H1 (cell line): ENCODE measurements around the gene PFN4.

ENCODE experiments used
- POLR2AphosphoS5 ChIP-seq: IDR thresholded peaks from 2 replicates; pipeline ENCODE4 v1.6.1; 2011; ENCODE audit warnings: low read depth, low read length
- RBBP5 ChIP-seq: IDR thresholded peaks from 2 replicates; pipeline ENCODE4 v1.7.1; 2012; ENCODE audit warnings: low read depth, mild to moderate bottlenecking, inconsistent platforms, low read length, moderate library complexity, borderline replicate concordance
- RNF2 ChIP-seq: fragments of 200-900, 300-1000 bp; sonication (generic); IDR thresholded peaks from 2 replicates; pipeline ENCODE4 v1.7.1; 2016; ENCODE audit warnings: borderline replicate concordance, low read depth, mild to moderate bottlenecking, antibody characterized with exemption, low read length; ENCODE audit not compliant: poor library complexity, severe bottlenecking; ENCODE audit errors: missing control alignments
- SP1 ChIP-seq: IDR thresholded peaks from 2 replicates; pipeline ENCODE4 v1.6.1; 2011; ENCODE audit warnings: low read depth, low read length
- TF ChIP-seq, protein P1 (sequence below), 3 experiments: IDR thresholded peaks; 1 replicate in 2 of 3; 2 replicates in 1 of 3; pipeline versions ENCODE4 v1.5.1 to v1.6.1; 2011; ENCODE audit warnings: low read length in 3 of 3, mild to moderate bottlenecking in 3 of 3, inconsistent platforms in 2 of 3, low read depth in 1 of 3, moderate library complexity in 1 of 3; ENCODE audit not compliant: insufficient read depth in 1 of 3; ENCODE audit errors: control extremely low read depth in 1 of 3
- TF ChIP-seq, protein P2 (sequence below): IDR thresholded peaks from 2 replicates; pipeline ENCODE4 v1.6.1; 2012; ENCODE audit warnings: inconsistent platforms
- TF ChIP-seq, protein P3 (sequence below): IDR thresholded peaks from 2 replicates; pipeline ENCODE4 v1.6.1; 2012; ENCODE audit warnings: low read length, inconsistent platforms
- TF ChIP-seq, protein P4 (sequence below): IDR thresholded peaks from 2 replicates; pipeline ENCODE4 v1.6.1; 2012; ENCODE audit warnings: inconsistent platforms

DNA sequence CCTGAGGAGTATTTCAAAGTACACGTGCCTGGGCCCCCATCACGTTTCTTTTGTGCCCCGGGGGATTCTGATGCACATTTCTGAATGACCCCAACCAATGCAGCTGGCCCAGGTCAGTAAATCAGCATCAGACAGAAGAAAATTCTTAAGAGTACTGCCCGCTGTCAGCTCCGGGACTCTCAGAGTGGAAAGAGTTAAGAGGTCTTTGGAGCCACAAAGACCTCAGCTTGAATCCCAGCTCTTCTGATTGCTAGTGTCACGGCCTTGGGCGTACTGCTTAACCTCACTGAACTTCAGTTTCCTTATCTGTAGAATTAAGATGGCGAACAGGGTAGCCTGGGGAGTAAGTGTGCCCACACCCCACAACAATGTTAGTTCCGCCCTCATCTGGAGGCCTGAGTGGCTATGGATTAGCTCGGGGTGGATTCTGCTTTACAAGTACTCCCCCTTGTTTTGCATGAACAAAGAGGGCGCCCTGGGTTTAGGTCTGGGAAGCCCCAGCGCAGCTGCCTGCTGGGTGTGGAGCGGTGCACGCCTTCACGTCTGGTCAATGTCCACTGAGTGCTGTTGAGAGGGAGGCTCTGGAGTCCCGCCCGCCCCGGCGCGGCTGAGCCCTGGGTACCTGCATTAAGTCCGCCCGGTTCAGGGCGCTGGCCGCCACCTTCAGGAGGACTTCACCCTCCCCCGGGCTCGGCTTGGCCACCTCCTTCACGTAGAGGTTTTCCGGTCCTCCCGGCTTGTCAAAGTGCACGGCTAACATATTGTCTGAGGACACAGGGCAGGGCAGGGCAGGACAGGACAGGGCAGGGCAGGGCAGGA is 39.4 kb downstream of the PFN4 start:
- TF ChIP-seq, protein P1, sequence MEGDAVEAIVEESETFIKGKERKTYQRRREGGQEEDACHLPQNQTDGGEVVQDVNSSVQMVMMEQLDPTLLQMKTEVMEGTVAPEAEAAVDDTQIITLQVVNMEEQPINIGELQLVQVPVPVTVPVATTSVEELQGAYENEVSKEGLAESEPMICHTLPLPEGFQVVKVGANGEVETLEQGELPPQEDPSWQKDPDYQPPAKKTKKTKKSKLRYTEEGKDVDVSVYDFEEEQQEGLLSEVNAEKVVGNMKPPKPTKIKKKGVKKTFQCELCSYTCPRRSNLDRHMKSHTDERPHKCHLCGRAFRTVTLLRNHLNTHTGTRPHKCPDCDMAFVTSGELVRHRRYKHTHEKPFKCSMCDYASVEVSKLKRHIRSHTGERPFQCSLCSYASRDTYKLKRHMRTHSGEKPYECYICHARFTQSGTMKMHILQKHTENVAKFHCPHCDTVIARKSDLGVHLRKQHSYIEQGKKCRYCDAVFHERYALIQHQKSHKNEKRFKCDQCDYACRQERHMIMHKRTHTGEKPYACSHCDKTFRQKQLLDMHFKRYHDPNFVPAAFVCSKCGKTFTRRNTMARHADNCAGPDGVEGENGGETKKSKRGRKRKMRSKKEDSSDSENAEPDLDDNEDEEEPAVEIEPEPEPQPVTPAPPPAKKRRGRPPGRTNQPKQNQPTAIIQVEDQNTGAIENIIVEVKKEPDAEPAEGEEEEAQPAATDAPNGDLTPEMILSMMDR (IDR thresholded peaks at IDR 0.05; ENCODE audit: control extremely low read depth in 1 of 3, insufficient read depth in 1 of 3, low read depth in 1 of 3, low read length in 3 of 3): peak in 1 of 3 experiments; percentile 3; a peak in 1 of 4 replicates
- TF ChIP-seq RNF2 (no peak), POLR2AphosphoS5 (peak; percentile 74), SP1 (peak; percentile 22; the same call in 1 of the 2 replicates), RBBP5 (no peak; the same call in 1 of the 2 replicates)
- TF ChIP-seq, protein P2, sequence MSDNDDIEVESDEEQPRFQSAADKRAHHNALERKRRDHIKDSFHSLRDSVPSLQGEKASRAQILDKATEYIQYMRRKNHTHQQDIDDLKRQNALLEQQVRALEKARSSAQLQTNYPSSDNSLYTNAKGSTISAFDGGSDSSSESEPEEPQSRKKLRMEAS: peak; percentile 34
- TF ChIP-seq, protein P3, sequence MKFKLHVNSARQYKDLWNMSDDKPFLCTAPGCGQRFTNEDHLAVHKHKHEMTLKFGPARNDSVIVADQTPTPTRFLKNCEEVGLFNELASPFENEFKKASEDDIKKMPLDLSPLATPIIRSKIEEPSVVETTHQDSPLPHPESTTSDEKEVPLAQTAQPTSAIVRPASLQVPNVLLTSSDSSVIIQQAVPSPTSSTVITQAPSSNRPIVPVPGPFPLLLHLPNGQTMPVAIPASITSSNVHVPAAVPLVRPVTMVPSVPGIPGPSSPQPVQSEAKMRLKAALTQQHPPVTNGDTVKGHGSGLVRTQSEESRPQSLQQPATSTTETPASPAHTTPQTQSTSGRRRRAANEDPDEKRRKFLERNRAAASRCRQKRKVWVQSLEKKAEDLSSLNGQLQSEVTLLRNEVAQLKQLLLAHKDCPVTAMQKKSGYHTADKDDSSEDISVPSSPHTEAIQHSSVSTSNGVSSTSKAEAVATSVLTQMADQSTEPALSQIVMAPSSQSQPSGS: no peak
- TF ChIP-seq, protein P4, sequence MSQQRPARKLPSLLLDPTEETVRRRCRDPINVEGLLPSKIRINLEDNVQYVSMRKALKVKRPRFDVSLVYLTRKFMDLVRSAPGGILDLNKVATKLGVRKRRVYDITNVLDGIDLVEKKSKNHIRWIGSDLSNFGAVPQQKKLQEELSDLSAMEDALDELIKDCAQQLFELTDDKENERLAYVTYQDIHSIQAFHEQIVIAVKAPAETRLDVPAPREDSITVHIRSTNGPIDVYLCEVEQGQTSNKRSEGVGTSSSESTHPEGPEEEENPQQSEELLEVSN: no peak
